HepG2 (cell line): ENCODE data around the gene B4GALT1. TPM values are rescaled to one million over a fixed set of nuclear protein-coding genes. Genes with fewer than 3 reads are reported as not detected.

Experiments
- ATAC-seq: fragments of 200-7000 bp; cut with Tn5 transposase; 3 replicates; pipeline ENCODE4 v1.9.1; 2020; ENCODE audit warnings: mild to moderate bottlenecking, moderate library complexity
- BruUV-seq: library from RNA; stranded (reverse); fragments of 400-500 nt; replicated peaks from 2 replicates; lab custom pipeline; 2021; lab: Mats Ljungman, UMichigan
- CTCF ChIA-PET: fragments of 300-600 bp; formaldehyde crosslinking; extraction: SDS; loops from one replicate; lab custom pipeline; 2021; ENCODE audit warnings: low total read pairs, inconsistent platforms, low intra/inter-chr PET ratio; lab: Yijun Ruan, JAX
- POLR2A ChIA-PET: fragments of 350-600 bp; sonication (Branson Sonifier 250); formaldehyde crosslinking; loops from one replicate; lab custom pipeline; 2020; ENCODE audit warnings: antibody characterized with exemption, inconsistent platforms; lab: Yijun Ruan, JAX
- DNase-seq: peaks from one replicate; pipeline ENCODE4 v3.0.0-alpha.2; 2015; ENCODE audit warnings: low spot score
- FAIRE-seq: peaks from 3 replicates; lab custom pipeline; 2011; peaks lifted over from hg19 to GRCh38; lab: Jason Lieb, UNC
- H2AFZ ChIP-seq: one replicate; pipeline ENCODE4 v1.6.1; 2011; ENCODE audit warnings: low read length, inconsistent platforms
- H3K27ac ChIP-seq: fragments of 300-600 bp; 3 replicates; pipeline ENCODE4 v1.8.0; 2011; ENCODE audit warnings: mixed run types, mild to moderate bottlenecking, mixed read lengths, low read length, inconsistent platforms; ENCODE audit not compliant: insufficient read depth; ENCODE audit errors: extremely low read length
- H3K27me3 ChIP-seq, 2 experiments: fragments of 200-600 bp in 1 of 2; 2 replicates in 1 of 2; 3 replicates in 1 of 2; pipeline versions ENCODE4 v1.6.0 to v1.8.0; 2011; ENCODE audit warnings: low read length in 2 of 2, mild to moderate bottlenecking in 2 of 2, moderate library complexity in 2 of 2, inconsistent platforms in 1 of 2; ENCODE audit not compliant: insufficient read depth in 2 of 2, control insufficient read depth in 1 of 2
- H3K36me3 ChIP-seq, 2 experiments: fragments of 200-600 bp in 1 of 2; replicated peaks in 1 of 2; 2 replicates in 1 of 2; 3 replicates in 1 of 2; pipeline versions ENCODE4 v1.5.1 to v1.8.0; 2011; ENCODE audit warnings: low read length in 2 of 2, inconsistent platforms in 1 of 2; ENCODE audit not compliant: insufficient read depth in 2 of 2, control insufficient read depth in 1 of 2
- H3K4me1 ChIP-seq: 2 replicates; pipeline ENCODE4 v1.5.1; 2012; ENCODE audit warnings: low read length, inconsistent platforms; ENCODE audit not compliant: insufficient read depth
- H3K4me2 ChIP-seq: 2 replicates; pipeline ENCODE4 v1.6.0; 2011; ENCODE audit warnings: low read depth, low read length, inconsistent platforms
- H3K4me3 ChIP-seq, 3 experiments: fragments of 200-600 bp in 1 of 3; sonication (generic), shearing (Covaris generic) in 1 of 3; replicated peaks in 1 of 3; 2 replicates each; pipeline ENCODE4 v1.5.1; 2011 to 2016; ENCODE audit warnings: low read length in 3 of 3, inconsistent platforms in 2 of 3, low read depth in 2 of 3, mild to moderate bottlenecking in 2 of 3, control low read depth in 1 of 3, mixed read lengths in 1 of 3; ENCODE audit not compliant: insufficient read depth in 1 of 3
- H3K79me2 ChIP-seq: one replicate; pipeline ENCODE4 v1.6.1; 2011; ENCODE audit warnings: low read length, inconsistent platforms; ENCODE audit not compliant: insufficient read depth
- H3K9ac ChIP-seq: 2 replicates; pipeline ENCODE4 v1.6.0; 2011; ENCODE audit warnings: mild to moderate bottlenecking, low read depth, low read length, inconsistent platforms; ENCODE audit not compliant: insufficient read depth
- H3K9me3 ChIP-seq: 2 replicates; pipeline ENCODE4 v1.5.1; 2012; ENCODE audit warnings: mild to moderate bottlenecking, low read length
- H4K20me1 ChIP-seq: 2 replicates; pipeline ENCODE4 v1.6.0; 2011; ENCODE audit warnings: inconsistent platforms, mild to moderate bottlenecking, low read length, moderate library complexity; ENCODE audit not compliant: insufficient read depth
- BCL6 ChIP-seq: IDR thresholded peaks from 2 replicates; pipeline ENCODE4 v1.6.1; 2016; ENCODE audit warnings: missing genetic modification reagents, missing compliant biosample characterization
- CBX5 ChIP-seq: sonication (generic); formaldehyde crosslinking; IDR thresholded peaks from 2 replicates; pipeline ENCODE4 v1.4.0; 2020; ENCODE audit warnings: missing genetic modification reagents, borderline replicate concordance
- CEBPB ChIP-seq: IDR thresholded peaks from 2 replicates; pipeline ENCODE4 v1.6.1; 2011; ENCODE audit warnings: low read depth, low read length, improper control_type of control experiment, borderline replicate concordance
- CEBPG ChIP-seq: IDR thresholded peaks from 2 replicates; pipeline ENCODE4 v1.6.1; 2016
- EHMT2 ChIP-seq: fragments of 200-600 bp; sonication (generic); IDR thresholded peaks from 2 replicates; pipeline ENCODE4 v1.7.0; 2017; ENCODE audit warnings: antibody characterized with exemption, low read depth, low read length, borderline replicate concordance
- FOSL2 ChIP-seq: sonication (generic); formaldehyde crosslinking; IDR thresholded peaks from 2 replicates; pipeline ENCODE4 v1.4.0; 2020; ENCODE audit warnings: missing genetic modification reagents
- GATAD2A ChIP-seq: IDR thresholded peaks from 2 replicates; pipeline ENCODE4 v1.6.1; 2016
- SMAD1 ChIP-seq: sonication (generic); formaldehyde crosslinking; IDR thresholded peaks from 2 replicates; pipeline ENCODE4 v1.4.0; 2020; ENCODE audit warnings: missing genetic modification reagents, low read depth, mild to moderate bottlenecking, borderline replicate concordance
- TCF7 ChIP-seq: sonication (generic); IDR thresholded peaks from 2 replicates; pipeline ENCODE4 v1.6.1; 2016; ENCODE audit warnings: antibody characterized with exemption, low read depth
- TGIF2 ChIP-seq: IDR thresholded peaks from 2 replicates; pipeline ENCODE4 v1.6.1; 2016; ENCODE audit warnings: control low read depth, missing compliant biosample characterization
- ZNF644 ChIP-seq: IDR thresholded peaks from 2 replicates; pipeline ENCODE4 v1.6.1; 2016; ENCODE audit warnings: low read depth
- WGBS: methylation state at CpG from one replicate; pipeline ENCODE4 v1.1.6; 2017; ENCODE audit warnings: low lambda C conversion rate; 5-methylcytosine and 5-hydroxymethylcytosine counted together
- in situ Hi-C: cut with HindIII; loops from 2 replicates; pipeline ENCODE4 v1.10.0; 2017; ENCODE audit warnings: low pct_unique_long_range_greater_than_20kb; ENCODE audit not compliant: extremely low pct_ligation_motif_present
- intact Hi-C: fragments of 100-400 bp; cut with micrococcal nuclease; formaldehyde crosslinking; loops from one replicate; pipeline ENCODE4 v1.10.0; 2022; ENCODE audit not compliant: unreplicated experiment
- polyA plus RNA-seq, 8 experiments: library from polyadenylated mRNA; depleted of rRNA in 3 of 8; stranded (reverse) in 7 of 8; unstranded in 1 of 8; fragments of >200 nt; fragmentation: Illumina TruSeq in 4 of 8; extraction: Trizol in 4 of 8; gene quantifications; 2 replicates each; pipeline versions ENCODE4 v1.2.1 to v1.2.3, GENCODE V29; 2011 to 2016; ENCODE audit warnings: low read depth in 4 of 8, missing spikeins in 1 of 8, mixed read lengths in 1 of 8; ENCODE audit not compliant: insufficient read depth in 1 of 8
- total RNA-seq, 5 experiments: library from RNA; depleted of rRNA; stranded (reverse); fragments of >200 nt; fragmentation: Illumina TruSeq; extraction: Trizol; gene quantifications; 2 replicates each; pipeline ENCODE4 v1.2.3, GENCODE V29; 2016; ENCODE audit warnings: low read depth in 1 of 5
- TF ChIP-seq, protein P1 (sequence below): sonication (generic); formaldehyde crosslinking; IDR thresholded peaks from 2 replicates; pipeline ENCODE4 v1.4.0; 2020; ENCODE audit warnings: mild to moderate bottlenecking, missing genetic modification reagents
- TF ChIP-seq, protein P2 (sequence below): sonication (generic); formaldehyde crosslinking; conservative IDR thresholded peaks from 2 replicates; pipeline ENCODE4 v1.8.1; 2023; ENCODE audit warnings: missing genetic modification reagents
- TF ChIP-seq, protein P3 (sequence below): sonication (generic); formaldehyde crosslinking; IDR thresholded peaks from 2 replicates; pipeline ENCODE4 v1.5.0; 2020; ENCODE audit warnings: missing genetic modification reagents
- TF ChIP-seq, protein P4 (sequence below), 2 experiments: fragments of 450-650 bp in 1 of 2; sonication (generic) in 1 of 2; formaldehyde crosslinking; IDR thresholded peaks; 2 replicates each; pipeline versions ENCODE4 v1.5.0 to v1.8.0; 2020 to 2022; ENCODE audit warnings: mild to moderate bottlenecking in 1 of 2, missing genetic modification reagents in 1 of 2
- TF ChIP-seq, protein P5 (sequence below): sonication (generic); formaldehyde crosslinking; IDR thresholded peaks from 2 replicates; pipeline ENCODE4 v1.4.0; 2020; ENCODE audit warnings: missing genetic modification reagents

Gene B4GALT1
- total and polyA plus RNA-seq, 2 of the 13 experiments (the other 11 are each of a cell fraction or from before 2014, with no cell fraction given), result 15.7 to 33.5 TPM

DNA sequence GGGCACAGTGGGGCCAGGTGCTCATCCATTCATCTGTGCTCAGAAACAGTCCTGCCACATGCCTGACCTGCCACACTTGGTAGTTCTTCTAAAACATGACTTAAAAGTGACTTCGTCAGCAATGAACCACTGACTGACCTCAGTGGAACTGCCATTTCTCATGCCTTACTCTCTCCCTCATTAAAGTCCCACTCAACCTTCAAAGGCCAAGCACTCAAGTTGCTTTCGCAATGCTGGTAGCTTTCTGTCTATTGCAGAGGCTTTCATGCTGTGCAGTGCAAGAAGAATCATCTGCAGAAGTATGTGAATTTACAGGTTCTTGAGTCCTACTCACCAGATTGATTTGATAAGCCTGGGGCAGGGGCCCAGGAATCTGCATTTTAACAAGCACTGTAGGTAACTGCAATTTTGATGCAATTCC, 23.9 kb downstream of the B4GALT1 start:
- Histone ChIP-seq H2AFZ (no peak overlapping the region), H3K9me3 (no peaks in the 10 kb centered on the region), H3K4me3 (no peak overlapping the region), H3K27me3 (no peaks in the 10 kb centered on the region), H3K4me2 (no peak overlapping the region), H4K20me1 (peaks cover 20% of the 10 kb centered on the region), H3K27ac (no peak overlapping the region), H3K36me3 (0 out of 5 replicates have a peak, but pooled peaks cover 0 to 2% of the 10 kb centered on the region in 2 experiments), H3K9ac (no peak overlapping the region), H3K79me2 (peaks cover 75% of the 10 kb centered on the region), H3K4me1 (peaks cover 62% of the 10 kb centered on the region)
- no TSS peak for BruUV-seq
- ATAC-seq (no peak), FAIRE-seq (peak; percentile 66), DNase-seq (peak; percentile 50)
- in situ Hi-C loops (no loop called here), intact Hi-C loops (no loop called here)
- ChIA-PET CTCF (no interaction called here), POLR2A (interaction anchor here (1.2 kb wide), 1 partner anchor 24 kb away, joined by 3 read pairs; the partner anchor contains the start of gene B4GALT1)
- peak; percentile 49; the same call in 1 of the 2 replicates for TF ChIP-seq CBX5
- TF ChIP-seq EHMT2, result 0 out of 2 replicates have a peak, but pooled peaks have one; percentile 31
- TF ChIP-seq, protein P1, sequence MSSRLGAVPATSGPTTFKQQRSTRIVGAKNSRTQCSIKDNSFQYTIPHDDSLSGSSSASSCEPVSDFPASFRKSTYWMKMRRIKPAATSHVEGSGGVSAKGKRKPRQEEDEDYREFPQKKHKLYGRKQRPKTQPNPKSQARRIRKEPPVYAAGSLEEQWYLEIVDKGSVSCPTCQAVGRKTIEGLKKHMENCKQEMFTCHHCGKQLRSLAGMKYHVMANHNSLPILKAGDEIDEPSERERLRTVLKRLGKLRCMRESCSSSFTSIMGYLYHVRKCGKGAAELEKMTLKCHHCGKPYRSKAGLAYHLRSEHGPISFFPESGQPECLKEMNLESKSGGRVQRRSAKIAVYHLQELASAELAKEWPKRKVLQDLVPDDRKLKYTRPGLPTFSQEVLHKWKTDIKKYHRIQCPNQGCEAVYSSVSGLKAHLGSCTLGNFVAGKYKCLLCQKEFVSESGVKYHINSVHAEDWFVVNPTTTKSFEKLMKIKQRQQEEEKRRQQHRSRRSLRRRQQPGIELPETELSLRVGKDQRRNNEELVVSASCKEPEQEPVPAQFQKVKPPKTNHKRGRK (CRISPR knock-in tag), result no peak
- TF ChIP-seq, protein P2, sequence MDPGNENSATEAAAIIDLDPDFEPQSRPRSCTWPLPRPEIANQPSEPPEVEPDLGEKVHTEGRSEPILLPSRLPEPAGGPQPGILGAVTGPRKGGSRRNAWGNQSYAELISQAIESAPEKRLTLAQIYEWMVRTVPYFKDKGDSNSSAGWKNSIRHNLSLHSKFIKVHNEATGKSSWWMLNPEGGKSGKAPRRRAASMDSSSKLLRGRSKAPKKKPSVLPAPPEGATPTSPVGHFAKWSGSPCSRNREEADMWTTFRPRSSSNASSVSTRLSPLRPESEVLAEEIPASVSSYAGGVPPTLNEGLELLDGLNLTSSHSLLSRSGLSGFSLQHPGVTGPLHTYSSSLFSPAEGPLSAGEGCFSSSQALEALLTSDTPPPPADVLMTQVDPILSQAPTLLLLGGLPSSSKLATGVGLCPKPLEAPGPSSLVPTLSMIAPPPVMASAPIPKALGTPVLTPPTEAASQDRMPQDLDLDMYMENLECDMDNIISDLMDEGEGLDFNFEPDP (CRISPR knock-in tag), result no peak
- TF ChIP-seq CEBPB, result peak; percentile 87
- TF ChIP-seq, protein P3, sequence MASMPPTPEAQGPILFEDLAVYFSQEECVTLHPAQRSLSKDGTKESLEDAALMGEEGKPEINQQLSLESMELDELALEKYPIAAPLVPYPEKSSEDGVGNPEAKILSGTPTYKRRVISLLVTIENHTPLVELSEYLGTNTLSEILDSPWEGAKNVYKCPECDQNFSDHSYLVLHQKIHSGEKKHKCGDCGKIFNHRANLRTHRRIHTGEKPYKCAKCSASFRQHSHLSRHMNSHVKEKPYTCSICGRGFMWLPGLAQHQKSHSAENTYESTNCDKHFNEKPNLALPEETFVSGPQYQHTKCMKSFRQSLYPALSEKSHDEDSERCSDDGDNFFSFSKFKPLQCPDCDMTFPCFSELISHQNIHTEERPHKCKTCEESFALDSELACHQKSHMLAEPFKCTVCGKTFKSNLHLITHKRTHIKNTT, result no peak
- TF ChIP-seq, protein P4, sequence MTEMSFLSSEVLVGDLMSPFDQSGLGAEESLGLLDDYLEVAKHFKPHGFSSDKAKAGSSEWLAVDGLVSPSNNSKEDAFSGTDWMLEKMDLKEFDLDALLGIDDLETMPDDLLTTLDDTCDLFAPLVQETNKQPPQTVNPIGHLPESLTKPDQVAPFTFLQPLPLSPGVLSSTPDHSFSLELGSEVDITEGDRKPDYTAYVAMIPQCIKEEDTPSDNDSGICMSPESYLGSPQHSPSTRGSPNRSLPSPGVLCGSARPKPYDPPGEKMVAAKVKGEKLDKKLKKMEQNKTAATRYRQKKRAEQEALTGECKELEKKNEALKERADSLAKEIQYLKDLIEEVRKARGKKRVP (CRISPR knock-in tag; IDR thresholded peaks at IDR 0.05), result peak in 1 of 2 experiments; percentile 15; a peak in 1 of 4 replicates
- peak; percentile 35; the same call in 1 of the 2 replicates for TF ChIP-seq FOSL2 (CRISPR knock-in tag)
- TF ChIP-seq TGIF2 (CRISPR knock-in tag), result 0 out of 2 replicates have a peak, but pooled peaks have one; percentile 46
- peak; percentile 47 for TF ChIP-seq GATAD2A (CRISPR knock-in tag)
- 0 out of 2 replicates have a peak, but pooled peaks have one; percentile 22 for TF ChIP-seq BCL6 (CRISPR knock-in tag)
- TF ChIP-seq ZNF644 (CRISPR knock-in tag), result peak; percentile 77; the same call in 1 of the 2 replicates
- TF ChIP-seq CEBPG (CRISPR knock-in tag), result peak; percentile 88
- TF ChIP-seq SMAD1 (CRISPR knock-in tag), result no peak
- TF ChIP-seq, protein P5, sequence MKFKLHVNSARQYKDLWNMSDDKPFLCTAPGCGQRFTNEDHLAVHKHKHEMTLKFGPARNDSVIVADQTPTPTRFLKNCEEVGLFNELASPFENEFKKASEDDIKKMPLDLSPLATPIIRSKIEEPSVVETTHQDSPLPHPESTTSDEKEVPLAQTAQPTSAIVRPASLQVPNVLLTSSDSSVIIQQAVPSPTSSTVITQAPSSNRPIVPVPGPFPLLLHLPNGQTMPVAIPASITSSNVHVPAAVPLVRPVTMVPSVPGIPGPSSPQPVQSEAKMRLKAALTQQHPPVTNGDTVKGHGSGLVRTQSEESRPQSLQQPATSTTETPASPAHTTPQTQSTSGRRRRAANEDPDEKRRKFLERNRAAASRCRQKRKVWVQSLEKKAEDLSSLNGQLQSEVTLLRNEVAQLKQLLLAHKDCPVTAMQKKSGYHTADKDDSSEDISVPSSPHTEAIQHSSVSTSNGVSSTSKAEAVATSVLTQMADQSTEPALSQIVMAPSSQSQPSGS (CRISPR knock-in tag), result 0 out of 2 replicates have a peak, but pooled peaks have one; percentile 31
- 0 out of 2 replicates have a peak, but pooled peaks have one; percentile 24 for TF ChIP-seq TCF7
- 82% methylated on average over 2 of the region's 2 CpGs for WGBS
